Pons (tissue), 1 donor: ENCODE data around the gene RASL10A.
"Not testable (repeated sequence)": the region's sequence is repeated elsewhere in the genome, so short reads cannot be mapped to it uniquely, and the experiment has no call there.

Experiments used
- DNase-seq: peaks from one replicate; pipeline ENCODE4 v3.0.0-alpha.2; 2016; ENCODE audit warnings: low spot score

Gene RASL10A

DNA sequence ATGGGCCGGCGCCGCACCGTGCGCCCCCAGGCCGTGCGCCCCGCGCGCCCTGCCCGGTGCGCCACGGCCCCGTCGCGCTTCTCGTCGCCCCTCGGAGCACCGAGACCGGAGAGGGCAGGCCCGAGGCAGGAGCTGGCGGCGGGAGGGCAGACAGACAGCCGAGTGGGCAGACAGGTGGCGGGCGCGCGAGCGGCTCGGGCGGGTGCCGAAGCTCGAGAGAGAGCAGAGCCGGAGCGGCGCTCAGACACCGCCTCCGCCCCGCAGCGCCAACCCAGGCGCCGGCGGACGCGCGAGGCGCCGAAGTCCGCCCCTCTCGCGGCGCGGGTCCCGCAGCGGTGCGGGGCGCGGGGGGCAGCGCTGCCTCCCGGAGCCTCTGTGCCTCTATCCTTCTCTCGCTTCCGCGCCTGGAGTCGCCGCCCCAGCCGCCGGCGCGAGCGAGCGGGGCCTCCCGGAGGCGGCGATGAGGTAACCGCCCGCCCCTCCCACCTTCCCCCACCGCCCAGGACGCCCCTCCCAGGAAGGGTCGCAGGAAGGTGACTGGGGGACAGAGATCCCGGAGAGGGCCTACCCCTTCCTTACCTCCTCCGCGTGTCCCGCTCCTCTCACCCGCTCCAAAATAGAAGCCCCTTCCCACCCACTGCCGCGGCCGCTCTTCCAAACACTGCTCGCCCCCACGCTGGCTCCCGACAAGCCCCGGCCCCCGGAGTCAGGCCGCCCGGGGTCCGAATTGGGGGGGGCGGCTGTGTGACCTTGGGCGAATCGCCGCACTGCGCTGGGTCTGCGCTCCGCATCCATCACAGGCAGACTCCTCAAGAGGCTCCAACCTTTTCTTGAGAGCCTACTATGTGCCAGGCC lies at the start of gene RASL10A:
Gene RASL10A, minus strand, starts transcription at position 412 of the 855 bp plus-strand sequence. CDS start 451 bp downstream, outside the sequence.
- DNase-seq, result no peak

- DNase-seq, result peak; percentile 73
These were observed 44.0 kb upstream of the RASL10A start for GRCh38 chr22:29359469-29359868.

- DNase-seq, result not testable (repeated sequence)
These were observed 41.8 kb upstream of the RASL10A start for GRCh38 chr22:29357193-29357890.

- no peak for DNase-seq
These were observed 38.4 kb upstream of the RASL10A start for GRCh38 chr22:29353860-29354259.

GRCh38 chr22:29353286-29353685 lies 37.8 kb upstream of the RASL10A start:
- no peak for DNase-seq

DNA sequence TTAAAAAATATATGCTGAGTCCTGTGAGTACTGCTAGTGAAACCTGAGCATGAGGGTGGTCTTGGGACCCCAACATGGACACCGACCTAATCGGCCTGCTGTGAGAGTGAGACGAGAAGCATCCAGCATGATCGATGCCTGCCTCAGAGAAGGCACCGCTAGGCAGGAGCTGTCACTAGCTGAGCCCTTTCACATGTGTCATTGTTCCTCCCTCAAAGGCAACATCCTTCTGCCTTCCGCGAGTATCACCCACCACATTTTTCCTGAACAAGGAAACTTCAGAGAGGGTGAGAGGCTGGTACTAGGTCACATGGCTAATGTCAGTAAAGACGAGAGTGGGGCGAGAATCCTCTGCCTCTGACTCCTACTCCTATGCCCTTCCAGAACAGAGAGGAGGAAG lies 37.3 kb upstream of the RASL10A start:
- peak; percentile 81 for DNase-seq

- no peak for DNase-seq
These were observed 36.4 kb upstream of the RASL10A start for GRCh38 chr22:29351891-29352290.

DNA sequence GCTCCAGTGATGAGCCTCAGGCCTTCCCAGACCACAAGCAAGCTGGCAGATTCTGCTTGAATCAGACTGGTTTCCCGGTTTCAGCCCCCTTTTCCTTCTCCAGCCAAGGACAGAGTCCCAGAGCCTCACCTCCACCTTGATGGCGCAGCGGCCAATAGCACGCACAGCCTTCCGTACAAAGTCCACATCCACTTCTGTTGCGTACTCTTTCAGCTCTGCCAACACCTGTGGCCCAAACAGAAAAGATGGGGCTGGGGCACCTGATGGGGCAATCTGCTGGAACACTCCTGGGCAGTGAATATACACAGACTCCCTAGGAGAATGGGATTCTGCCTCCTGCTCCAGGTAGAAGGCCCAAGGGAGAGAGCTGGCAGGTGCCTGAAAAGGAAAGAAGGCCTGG lies 35.5 kb upstream of the RASL10A start:
- DNase-seq, result no peak

GRCh38 chr22:29348956-29349355 lies 33.5 kb upstream of the RASL10A start:
- DNase-seq, result no peak

DNA sequence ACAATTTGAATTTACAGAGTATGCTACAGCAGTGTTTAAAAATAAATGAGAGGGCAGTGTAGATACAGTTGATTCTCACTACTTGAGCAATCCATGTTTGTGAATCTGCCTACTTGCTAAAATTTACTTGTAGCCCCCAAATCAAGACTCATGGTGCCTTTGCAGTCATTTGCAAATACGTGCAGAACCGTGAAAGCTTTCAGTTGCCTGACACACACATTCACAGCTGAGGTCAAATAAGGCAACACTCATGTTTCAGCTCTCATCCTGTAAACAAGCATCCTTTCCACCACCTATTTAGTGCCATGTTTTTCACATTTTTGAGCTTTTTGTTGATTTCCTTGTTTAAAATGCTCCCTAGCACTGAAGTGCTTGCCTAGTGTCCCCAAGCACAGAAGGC lies 32.5 kb upstream of the RASL10A start:
- peak; percentile 29 for DNase-seq

DNA sequence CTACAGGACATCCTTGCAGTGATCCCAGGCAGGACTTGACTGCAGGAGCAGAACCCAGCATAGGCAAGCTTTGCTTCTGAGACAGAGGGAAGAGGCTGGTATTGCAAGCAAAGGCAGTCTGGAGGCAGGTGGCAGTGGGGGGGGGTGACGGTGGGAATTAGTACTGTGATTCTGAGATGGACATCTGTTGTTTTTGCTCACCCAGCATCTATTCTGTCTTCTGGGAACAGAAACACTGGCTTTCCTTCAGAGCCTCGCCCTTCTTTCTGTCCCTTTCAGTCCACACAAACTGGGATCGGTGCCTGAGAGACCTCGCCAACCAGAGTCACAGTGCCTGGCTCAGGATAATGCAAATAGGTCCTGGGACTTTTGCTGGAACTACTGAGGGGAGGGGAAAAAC lies 31.2 kb upstream of the RASL10A start:
- DNase-seq, result peak; percentile 91

GRCh38 chr22:29345932-29346331 lies 30.4 kb upstream of the RASL10A start:
- DNase-seq, result no peak

- not testable (repeated sequence) for DNase-seq
These were observed 29.4 kb upstream of the RASL10A start for GRCh38 chr22:29344889-29345288.

DNA sequence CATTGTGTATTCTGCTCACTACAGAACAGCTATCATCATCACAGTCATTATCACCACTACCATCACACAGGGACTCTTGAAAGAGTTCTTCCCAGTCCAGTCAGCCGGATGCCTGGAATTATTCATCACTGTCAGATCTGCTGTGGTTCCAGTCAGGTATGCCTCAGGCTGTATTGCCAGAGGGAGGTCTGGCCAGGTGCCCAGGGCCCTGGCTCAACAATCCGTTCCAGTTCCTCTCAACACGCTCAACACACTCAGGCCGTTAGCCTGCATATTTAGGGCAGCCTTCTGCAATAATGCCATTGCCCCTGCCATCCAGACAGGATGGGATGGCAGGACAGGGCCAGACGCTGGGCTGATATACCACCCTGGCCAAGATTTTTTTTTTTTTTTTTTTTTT lies 28.6 kb upstream of the RASL10A start:
- peak; percentile 54 for DNase-seq

- DNase-seq, result no peak
These were observed 27.9 kb upstream of the RASL10A start for GRCh38 chr22:29343313-29343805.

DNA sequence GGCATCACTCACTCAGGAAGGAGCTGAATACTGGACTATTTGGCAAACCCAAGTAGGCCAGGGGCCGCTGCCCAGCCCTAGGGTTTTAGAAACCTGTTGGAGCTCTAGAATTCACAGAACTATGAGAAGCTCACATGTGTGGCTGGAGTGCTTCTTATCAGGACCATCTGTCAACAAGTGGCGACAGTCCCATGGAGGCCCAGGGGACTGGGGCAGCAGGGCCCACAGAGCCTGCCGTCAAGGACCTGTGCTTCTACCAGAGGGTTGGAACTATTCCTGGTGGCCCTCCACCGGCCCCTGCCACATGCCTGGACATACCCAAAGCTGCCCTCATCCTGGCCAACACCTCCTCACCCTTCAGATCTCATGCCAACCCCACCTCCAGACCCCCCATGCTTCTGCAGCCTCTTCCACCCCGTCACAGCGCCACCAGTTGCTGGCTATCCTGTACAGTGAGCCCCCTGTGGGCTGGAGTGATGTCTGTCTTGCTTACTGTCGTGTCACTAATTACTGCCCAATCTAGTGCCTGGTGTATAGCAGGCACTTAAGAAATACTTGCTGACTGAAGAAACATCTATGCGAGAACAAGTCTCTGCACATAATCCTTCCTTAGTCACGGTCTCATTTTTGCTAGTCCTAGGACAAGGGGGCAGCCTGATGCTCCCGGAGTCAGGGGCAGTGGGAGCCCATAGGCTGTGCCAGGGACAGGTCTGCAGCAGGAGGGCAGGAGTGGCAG lies 27.2 kb upstream of the RASL10A start:
- DNase-seq, result no peak

- no peak for DNase-seq
These were observed 26.7 kb upstream of the RASL10A start for GRCh38 chr22:29342177-29342576.

DNA sequence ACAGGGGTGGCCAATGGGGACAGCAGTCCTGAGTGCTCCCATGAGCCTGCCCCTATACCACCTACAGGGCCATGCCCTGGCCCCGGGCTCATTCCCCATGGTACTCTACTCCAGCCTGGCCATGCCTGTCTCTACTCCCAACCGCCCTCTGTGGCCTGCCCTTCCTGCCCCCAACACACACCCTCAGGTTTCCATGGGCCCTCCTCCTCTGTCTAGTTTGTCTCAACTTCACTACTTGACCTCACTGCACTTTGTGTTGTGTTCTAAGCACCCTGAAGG lies 26.3 kb upstream of the RASL10A start:
- no peak for DNase-seq

GRCh38 chr22:29341056-29341848 lies 25.8 kb upstream of the RASL10A start:
- DNase-seq, result no peak

- DNase-seq, result no peak
These were observed 25.1 kb upstream of the RASL10A start for GRCh38 chr22:29340566-29340965.

GRCh38 chr22:29339381-29340235 lies 24.1 kb upstream of the RASL10A start:
- no peak for DNase-seq
